Measurements from ENCODE around the gene SLC17A3.

GRCh38 chr6:25919657-25920056 is 45.6 kb upstream of the SLC17A3 start:
- TF ChIP-seq POLR2A (IDR thresholded peaks at IDR 0.05; ENCODE audit: borderline replicate concordance, extremely low read depth, insufficient read depth, insufficient read length) (no peak), JUND (IDR thresholded peaks at IDR 0.05) (no peak), ZFX (IDR thresholded peaks at IDR 0.05) (no peak), SIN3A (IDR thresholded peaks at IDR 0.05; ENCODE audit: low read depth) (no peak), CTCF (IDR thresholded peaks at IDR 0.05 in 2 of 3, conservative IDR thresholded peaks at IDR 0.05 in 1 of 3; ENCODE audit: borderline replicate concordance in 1 of 3, insufficient read depth in 1 of 3, low read depth in 2 of 3, low read length in 2 of 3) (no peak), YY1 (IDR thresholded peaks at IDR 0.05; ENCODE audit: extremely low read depth, insufficient replicate concordance, low read depth, low read length) (no peak), SRF (IDR thresholded peaks at IDR 0.05; ENCODE audit: low read depth) (no peak), RAD21 (IDR thresholded peaks at IDR 0.05; ENCODE audit: low read depth) (no peak), EZH2phosphoT487 (IDR thresholded peaks at IDR 0.05; ENCODE audit: borderline replicate concordance) (no peak), TCF7L2 (IDR thresholded peaks at IDR 0.05; ENCODE audit: borderline replicate concordance, extremely low read depth, insufficient read depth, insufficient read length) (no peak), CEBPB (IDR thresholded peaks at IDR 0.05; ENCODE audit: low read depth) (no peak), ZNF274 (IDR thresholded peaks at IDR 0.05; ENCODE audit: low read depth, low read length) (no peak)
- TF ChIP-seq, protein P1, sequence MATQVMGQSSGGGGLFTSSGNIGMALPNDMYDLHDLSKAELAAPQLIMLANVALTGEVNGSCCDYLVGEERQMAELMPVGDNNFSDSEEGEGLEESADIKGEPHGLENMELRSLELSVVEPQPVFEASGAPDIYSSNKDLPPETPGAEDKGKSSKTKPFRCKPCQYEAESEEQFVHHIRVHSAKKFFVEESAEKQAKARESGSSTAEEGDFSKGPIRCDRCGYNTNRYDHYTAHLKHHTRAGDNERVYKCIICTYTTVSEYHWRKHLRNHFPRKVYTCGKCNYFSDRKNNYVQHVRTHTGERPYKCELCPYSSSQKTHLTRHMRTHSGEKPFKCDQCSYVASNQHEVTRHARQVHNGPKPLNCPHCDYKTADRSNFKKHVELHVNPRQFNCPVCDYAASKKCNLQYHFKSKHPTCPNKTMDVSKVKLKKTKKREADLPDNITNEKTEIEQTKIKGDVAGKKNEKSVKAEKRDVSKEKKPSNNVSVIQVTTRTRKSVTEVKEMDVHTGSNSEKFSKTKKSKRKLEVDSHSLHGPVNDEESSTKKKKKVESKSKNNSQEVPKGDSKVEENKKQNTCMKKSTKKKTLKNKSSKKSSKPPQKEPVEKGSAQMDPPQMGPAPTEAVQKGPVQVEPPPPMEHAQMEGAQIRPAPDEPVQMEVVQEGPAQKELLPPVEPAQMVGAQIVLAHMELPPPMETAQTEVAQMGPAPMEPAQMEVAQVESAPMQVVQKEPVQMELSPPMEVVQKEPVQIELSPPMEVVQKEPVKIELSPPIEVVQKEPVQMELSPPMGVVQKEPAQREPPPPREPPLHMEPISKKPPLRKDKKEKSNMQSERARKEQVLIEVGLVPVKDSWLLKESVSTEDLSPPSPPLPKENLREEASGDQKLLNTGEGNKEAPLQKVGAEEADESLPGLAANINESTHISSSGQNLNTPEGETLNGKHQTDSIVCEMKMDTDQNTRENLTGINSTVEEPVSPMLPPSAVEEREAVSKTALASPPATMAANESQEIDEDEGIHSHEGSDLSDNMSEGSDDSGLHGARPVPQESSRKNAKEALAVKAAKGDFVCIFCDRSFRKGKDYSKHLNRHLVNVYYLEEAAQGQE (IDR thresholded peaks at IDR 0.05; ENCODE audit: low read depth), result no peak
